DOHH2 (cell line): ENCODE results near the gene CHRM4.

ENCODE experiments used
- EZH2phosphoT487 ChIP-seq: fragments of 200-600 bp; sonication (generic); IDR thresholded peaks from 2 replicates; pipeline ENCODE4 v1.6.1; 2017; ENCODE audit warnings: borderline replicate concordance, mild to moderate bottlenecking, antibody characterized with exemption, low read length, moderate library complexity, mixed read lengths
- TF ChIP-seq, protein P1 (sequence below): fragments of 200-600 bp; sonication (generic); IDR thresholded peaks from one replicate; pipeline ENCODE4 v1.5.1; 2014; ENCODE audit warnings: antibody characterized with exemption, mild to moderate bottlenecking, low read depth, low read length; ENCODE audit not compliant: poor library complexity, severe bottlenecking

DNA sequence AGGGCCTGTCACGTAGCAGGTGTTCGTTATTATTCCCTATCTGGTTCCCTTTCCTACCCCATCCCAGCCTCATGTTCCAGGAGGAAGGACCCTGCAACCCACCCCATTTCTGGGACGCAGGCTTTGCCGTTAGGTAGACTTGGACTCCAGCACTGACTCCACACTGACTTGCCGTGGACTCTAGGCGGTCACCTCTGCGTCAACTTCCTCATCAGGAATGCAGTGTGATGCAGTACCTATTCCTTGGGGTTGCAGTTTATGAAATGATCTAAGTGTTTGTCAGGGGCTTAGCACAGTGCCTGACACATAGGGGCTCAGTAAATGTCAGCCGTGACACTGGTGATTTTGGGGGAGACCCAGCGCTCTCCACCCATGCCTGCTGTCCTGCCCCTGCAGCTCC, 27.5 kb downstream of the CHRM4 start:
- TF ChIP-seq EZH2phosphoT487 = no peak
- TF ChIP-seq, protein P1, sequence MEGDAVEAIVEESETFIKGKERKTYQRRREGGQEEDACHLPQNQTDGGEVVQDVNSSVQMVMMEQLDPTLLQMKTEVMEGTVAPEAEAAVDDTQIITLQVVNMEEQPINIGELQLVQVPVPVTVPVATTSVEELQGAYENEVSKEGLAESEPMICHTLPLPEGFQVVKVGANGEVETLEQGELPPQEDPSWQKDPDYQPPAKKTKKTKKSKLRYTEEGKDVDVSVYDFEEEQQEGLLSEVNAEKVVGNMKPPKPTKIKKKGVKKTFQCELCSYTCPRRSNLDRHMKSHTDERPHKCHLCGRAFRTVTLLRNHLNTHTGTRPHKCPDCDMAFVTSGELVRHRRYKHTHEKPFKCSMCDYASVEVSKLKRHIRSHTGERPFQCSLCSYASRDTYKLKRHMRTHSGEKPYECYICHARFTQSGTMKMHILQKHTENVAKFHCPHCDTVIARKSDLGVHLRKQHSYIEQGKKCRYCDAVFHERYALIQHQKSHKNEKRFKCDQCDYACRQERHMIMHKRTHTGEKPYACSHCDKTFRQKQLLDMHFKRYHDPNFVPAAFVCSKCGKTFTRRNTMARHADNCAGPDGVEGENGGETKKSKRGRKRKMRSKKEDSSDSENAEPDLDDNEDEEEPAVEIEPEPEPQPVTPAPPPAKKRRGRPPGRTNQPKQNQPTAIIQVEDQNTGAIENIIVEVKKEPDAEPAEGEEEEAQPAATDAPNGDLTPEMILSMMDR = no peak
